ENCODE measurements around the gene PGAP1. TPM values are rescaled to one million over a fixed set of nuclear protein-coding genes. Genes with fewer than 3 reads are reported as not detected.

PGAP1 gene
- total RNA-seq, 1 donor from 2014 or later = 5.5 TPM

DNA sequence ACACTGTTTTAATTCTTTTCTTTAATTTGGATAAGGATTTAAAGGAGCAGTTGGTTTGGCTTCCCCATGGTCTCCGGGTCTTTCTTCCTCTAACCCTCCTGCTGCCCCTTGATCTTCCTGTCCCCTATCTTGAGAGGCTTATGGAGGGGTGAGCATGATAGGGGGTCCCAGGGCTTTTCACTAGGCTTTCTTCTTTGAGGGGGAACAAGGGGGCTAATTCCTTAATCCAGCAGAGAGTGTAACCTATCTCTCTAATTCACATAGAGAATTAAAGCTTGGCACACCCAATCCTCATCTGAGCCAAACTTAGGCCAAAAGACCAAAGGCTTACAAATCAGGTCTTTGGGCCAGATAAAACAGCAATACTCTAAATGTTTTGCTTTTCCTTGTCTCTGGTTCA lies 95.8 kb downstream of the PGAP1 start:
- intact Hi-C loops (cut with DNase I) = no loop called here
- ATAC-seq (ENCODE audit: poor library complexity) (no peak), DNase-seq (no peak)

GRCh38 chr2:196827356-196827755 lies 99.2 kb downstream of the PGAP1 start:
- ATAC-seq (ENCODE audit: poor library complexity) = no peak
- no peak for DNase-seq
- intact Hi-C loops (cut with DNase I) = no loop called here

DNA sequence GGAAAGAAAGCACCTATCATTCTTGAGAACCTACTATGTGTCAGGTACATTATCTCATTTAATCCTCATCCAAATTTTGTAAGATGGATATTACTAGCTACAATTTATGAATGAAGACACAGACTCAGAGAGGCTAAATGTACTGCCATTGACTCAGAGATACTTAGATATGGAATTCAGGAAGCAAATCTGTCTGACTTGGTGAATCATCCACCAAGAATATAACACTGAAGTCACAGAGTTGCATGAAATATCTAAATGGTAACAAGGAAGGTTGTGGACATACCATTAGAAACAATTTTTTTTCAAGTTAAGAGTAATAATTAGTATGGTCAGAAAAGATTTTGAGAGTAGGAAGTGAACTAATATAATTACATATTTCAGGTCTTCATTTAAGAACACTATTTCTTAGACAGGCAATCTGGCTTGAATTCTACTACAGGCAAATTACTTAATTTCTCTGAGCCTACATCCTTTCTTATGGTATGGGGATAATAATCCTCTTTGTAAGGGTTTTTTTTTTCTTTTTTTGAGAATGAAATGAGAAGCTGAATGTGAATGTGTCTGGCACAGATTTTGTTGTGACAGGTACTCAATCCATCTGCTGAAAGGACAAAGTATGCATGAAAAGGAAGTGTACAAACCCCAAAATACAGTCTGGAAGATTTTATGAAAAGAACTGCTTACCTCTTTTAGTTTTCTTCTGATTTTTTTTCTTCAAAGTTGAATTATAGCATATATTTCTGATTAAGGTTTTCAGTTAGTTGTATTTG lies 102.6 kb downstream of the PGAP1 start:
- ATAC-seq (ENCODE audit: poor library complexity) (no peak), DNase-seq (no peak)
- intact Hi-C loops (cut with DNase I) = no loop called here

GRCh38 chr2:196821195-196821594 lies 105.3 kb downstream of the PGAP1 start:
- DNase-seq (no peak), ATAC-seq (ENCODE audit: poor library complexity) (no peak)
- intact Hi-C loops (cut with DNase I) = no loop called here

GRCh38 chr2:196809260-196809659 lies 117.2 kb downstream of the PGAP1 start, which contains the start of gene C2orf66:
C2orf66 (minus strand) TSS chr2:196809355; CDS start chr2:196809336, 19 bp downstream.
- intact Hi-C loops (cut with DNase I) = no loop called here
- no peak for ATAC-seq (ENCODE audit: poor library complexity)
- no peak for DNase-seq

GRCh38 chr2:196808083-196808665 lies 118.3 kb downstream of the PGAP1 start:
- DNase-seq (no peak), ATAC-seq (ENCODE audit: poor library complexity) (no peak)
- intact Hi-C loops (cut with DNase I) = no loop called here

GRCh38 chr2:196804381-196804780 lies 122.1 kb downstream of the PGAP1 start:
- intact Hi-C loops (cut with DNase I) = no loop called here
- no peak for ATAC-seq (ENCODE audit: poor library complexity)
- no peak for DNase-seq

- DNase-seq (no peak), ATAC-seq (ENCODE audit: poor library complexity) (no peak)
- intact Hi-C loops (cut with DNase I) = no loop called here
Observed at GRCh38 chr2:196802401-196802800, 124.1 kb downstream of the PGAP1 start.

DNA sequence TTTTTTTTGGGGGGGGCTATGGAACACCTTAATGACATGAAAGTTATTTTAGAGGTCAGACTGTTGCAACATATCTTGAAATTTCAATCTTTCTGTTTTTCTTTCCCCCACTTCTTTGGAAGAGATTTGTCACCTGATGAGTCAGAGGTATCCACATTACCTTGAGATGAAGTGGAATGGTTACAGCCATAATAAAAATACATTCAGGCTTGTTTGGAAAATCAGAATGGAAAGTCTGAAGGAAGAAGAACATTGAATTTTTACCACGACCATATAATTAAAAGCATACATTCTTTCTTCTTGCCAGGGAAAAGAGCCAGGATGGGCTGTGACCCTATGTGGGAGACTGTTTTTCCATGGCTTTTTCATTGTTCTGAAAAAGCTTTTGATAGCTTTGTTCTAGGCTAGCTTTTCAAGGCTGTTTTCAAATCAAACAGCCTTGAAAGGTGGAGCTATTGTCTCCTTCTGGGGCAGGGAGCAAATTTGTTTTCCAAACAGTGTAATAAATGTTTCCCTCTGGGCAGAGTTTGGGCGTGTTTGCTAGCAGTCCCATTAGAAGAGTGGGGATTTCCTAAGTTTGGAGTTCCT lies 124.7 kb downstream of the PGAP1 start:
- no peak for DNase-seq
- ATAC-seq (ENCODE audit: poor library complexity) = no peak

DNA sequence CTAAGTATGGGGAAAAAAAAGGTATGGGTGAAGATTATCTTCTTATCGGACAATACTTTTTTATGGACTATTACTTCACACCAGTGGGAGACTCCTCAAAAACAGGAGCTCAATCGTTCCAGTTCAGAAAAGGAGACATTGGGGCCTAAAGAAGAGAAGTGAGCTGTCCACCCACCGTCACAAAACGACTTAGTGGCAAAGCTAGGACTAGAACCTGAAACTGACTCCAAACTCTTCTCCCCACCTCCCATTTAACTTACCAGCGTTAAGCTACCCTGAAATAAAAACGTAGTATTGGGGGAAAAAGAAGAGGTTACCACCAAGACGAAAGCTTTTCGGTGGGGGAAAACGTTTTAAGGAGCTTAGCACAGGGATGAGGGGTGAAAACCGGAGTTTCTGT lies 127.5 kb downstream of the PGAP1 start:
- ATAC-seq (ENCODE audit: poor library complexity) (no peak), DNase-seq (no peak)
- intact Hi-C loops (cut with DNase I) = no loop called here

More for the DNA sequence above, 124.7 kb downstream of the PGAP1 start:
- intact Hi-C loops (cut with DNase I) = no loop called here

DNA sequence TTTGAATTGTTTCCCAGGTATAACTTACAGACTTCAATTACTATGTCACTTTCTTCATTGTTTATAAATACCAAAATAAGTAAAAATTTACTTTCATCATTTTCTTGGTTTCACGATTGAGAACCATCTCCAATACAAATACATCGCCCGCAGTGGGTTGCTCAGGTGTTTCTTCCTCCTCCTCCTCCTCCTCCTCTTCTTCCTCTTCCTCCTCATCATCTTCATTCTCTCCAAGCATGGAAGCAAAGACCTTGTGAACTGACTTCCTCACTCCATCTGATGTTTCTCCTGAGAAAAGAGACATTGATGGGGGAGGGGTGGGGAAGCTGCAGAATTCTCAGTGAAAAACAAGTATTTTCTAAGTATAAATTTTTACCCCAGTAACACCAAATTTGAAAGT lies 133.6 kb downstream of the PGAP1 start:
- DNase-seq (no peak), ATAC-seq (ENCODE audit: poor library complexity) (no peak)
- intact Hi-C loops (cut with DNase I) = no loop called here

GRCh38 chr2:196783431-196784094 lies 142.9 kb downstream of the PGAP1 start:
- DNase-seq = no peak
- ATAC-seq (ENCODE audit: poor library complexity) = no peak
- intact Hi-C loops (cut with DNase I) = no loop called here

Other genes with a start within 250 kb of the PGAP1 start
- 20.0 TPM for gene GTF3C3, start 127.0 kb downstream of the PGAP1 start, total RNA-seq
- gene C2orf66, start 117.4 kb downstream of the PGAP1 start, total RNA-seq = not detected